Left cardiac atrium (tissue), 4 donors: ENCODE data around the gene PCDHGA1. TPM values are rescaled to one million over a fixed set of nuclear protein-coding genes. Genes with fewer than 3 reads are reported as not detected.
"Not testable (repeated sequence)": the region's sequence is repeated elsewhere in the genome, so short reads cannot be mapped to it uniquely, and the experiment has no call there.

Experiments
- ATAC-seq, 2 donors: fragments of 200-7000 bp; cut with Tn5 transposase; one replicate each; pipeline ENCODE4 v1.9.1; 2020; ENCODE audit warnings: mild to moderate bottlenecking in 2 of 2, moderate library complexity in 2 of 2
- DNase-seq: peaks from one replicate; pipeline ENCODE4 v3.0.0-alpha.2; 2020
- intact Hi-C, 2 donors: fragments of 100-400 bp; cut with DNase I; formaldehyde crosslinking; loops; one replicate each; pipeline versions ENCODE4 v1.14.1 to v1.15.1; 2022 to 2023
- total RNA-seq, 2 donors: library from RNA; stranded (reverse); fragmentation: NEBNext Ultra II Directional; extraction: Animal tissue kit (Norgen Biotek cat#: 25700); gene quantifications; one replicate each; pipeline ENCODE4 v1.2.1, GENCODE V29; 2021
- donor health status: DM: no; HTN: yes; CAD: no.
- donor health status: DM: no; HTN: yes; CAD: no; lungs with severe emphysema.
- donor health status: DM: yes; HTN: yes; CAD: no.
- donor health status: Dilated cardiomyopathy.

The PCDHGA1 gene
- total RNA-seq, 2 donors from 2014 or later, result 1.4 to 1.8 TPM

GRCh38 chr5:141394401-141395187, 64.3 kb downstream of the PCDHGA1 start:
- ATAC-seq, DNase-seq, intact Hi-C loops: not testable (repeated sequence)

DNA sequence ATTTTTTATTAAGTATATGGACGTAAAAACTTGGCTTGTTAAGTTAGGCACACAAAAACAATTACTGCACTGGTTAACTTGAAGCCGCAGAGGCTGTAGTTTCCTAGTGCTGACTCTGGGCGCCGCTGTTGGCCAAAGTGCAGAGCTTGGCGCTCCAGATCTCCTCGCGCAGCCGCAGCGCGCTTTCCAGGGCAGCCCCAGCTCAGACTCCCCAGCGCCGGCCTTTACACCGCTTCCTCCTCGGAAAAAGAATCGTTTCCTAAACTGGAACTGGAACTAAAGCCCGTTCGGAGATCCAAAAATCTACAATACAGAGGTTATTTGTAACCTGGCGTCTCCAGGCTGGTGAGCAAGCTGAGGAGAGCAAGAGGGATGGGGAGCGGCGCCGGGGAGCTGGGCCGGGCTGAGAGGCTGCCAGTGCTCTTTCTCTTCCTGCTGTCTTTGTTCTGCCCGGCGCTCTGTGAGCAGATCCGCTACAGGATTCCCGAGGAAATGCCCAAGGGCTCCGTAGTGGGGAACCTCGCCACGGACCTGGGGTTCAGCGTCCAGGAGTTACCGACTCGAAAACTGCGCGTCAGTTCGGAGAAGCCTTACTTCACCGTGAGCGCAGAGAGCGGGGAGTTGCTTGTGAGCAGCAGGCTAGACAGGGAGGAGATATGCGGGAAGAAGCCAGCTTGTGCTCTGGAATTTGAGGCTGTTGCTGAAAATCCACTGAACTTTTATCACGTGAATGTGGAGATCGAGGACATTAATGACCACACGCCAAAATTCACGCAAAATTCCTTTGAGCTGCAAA, 67.6 kb downstream of the PCDHGA1 start, which contains the start of gene PCDHGB5:
Gene PCDHGB5, plus strand, starts transcription at position 192 of the 796 bp plus-strand sequence. Its CDS starts 181 bp downstream, at position 373.
- DNase-seq, intact Hi-C loops: not testable (repeated sequence)
- ATAC-seq, result peak; percentile 92 to 96

DNA sequence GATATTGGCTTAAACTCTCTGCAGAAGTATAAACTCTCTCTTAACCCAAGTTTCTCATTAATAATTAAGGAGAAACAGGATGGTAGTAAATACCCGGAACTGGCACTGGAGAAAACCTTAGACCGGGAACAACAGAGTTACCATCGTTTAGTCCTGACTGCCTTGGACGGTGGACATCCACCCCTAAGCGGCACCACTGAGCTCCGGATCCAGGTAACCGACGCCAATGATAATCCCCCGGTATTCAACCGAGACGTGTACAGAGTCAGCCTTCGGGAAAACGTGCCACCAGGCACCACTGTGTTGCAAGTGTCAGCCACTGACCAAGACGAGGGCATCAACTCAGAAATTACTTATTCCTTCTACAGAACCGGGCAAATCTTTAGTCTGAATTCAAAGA, 68.3 kb downstream of the PCDHGA1 start:
- intact Hi-C loops, result no loop called here
- DNase-seq (no peak), ATAC-seq (no peak)

DNA sequence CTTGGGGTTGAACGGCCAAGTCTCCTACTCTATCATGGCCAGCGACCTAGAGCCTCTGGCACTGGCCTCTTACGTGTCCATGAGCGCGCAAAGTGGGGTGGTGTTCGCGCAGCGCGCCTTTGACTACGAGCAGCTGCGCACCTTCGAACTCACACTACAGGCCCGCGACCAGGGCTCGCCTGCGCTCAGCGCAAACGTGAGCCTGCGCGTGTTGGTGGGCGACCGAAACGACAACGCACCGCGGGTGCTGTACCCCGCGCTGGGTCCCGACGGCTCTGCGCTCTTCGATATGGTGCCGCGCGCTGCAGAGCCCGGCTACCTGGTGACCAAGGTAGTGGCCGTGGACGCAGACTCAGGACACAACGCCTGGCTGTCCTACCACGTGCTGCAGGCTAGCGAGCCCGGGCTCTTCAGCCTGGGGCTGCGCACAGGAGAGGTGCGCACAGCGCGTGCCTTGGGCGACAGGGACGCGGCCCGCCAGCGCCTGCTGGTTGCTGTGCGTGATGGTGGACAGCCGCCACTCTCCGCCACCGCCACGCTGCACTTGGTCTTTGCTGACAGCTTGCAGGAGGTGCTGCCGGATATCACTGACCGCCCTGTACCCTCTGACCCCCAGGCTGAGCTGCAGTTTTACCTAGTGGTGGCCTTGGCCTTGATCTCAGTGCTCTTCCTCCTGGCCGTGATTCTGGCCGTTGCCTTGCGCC, 69.4 kb downstream of the PCDHGA1 start:
- intact Hi-C loops, result loop anchor here in 1 of 2 donors (10.0 kb wide), 1 partner anchor 45 kb away; the partner anchor contains the start of genes PCDHGA4, PCDHGB1 and PCDHGB2
- DNase-seq (no peak), ATAC-seq (no peak)

- ATAC-seq, result no peak
- DNase-seq, result no peak
- intact Hi-C loops, result loop anchor here in 1 of 2 donors (10.0 kb wide), 1 partner anchor 48 kb away; the partner anchor contains the start of genes PCDHGA4, PCDHGB1 and PCDHGB2
Measured at GRCh38 chr5:141402553-141403243, 72.4 kb downstream of the PCDHGA1 start, which contains the start of gene PCDHGA9. PCDHGA9 (plus strand) TSS chr5:141402778; CDS start chr5:141402953, 175 bp downstream.

DNA sequence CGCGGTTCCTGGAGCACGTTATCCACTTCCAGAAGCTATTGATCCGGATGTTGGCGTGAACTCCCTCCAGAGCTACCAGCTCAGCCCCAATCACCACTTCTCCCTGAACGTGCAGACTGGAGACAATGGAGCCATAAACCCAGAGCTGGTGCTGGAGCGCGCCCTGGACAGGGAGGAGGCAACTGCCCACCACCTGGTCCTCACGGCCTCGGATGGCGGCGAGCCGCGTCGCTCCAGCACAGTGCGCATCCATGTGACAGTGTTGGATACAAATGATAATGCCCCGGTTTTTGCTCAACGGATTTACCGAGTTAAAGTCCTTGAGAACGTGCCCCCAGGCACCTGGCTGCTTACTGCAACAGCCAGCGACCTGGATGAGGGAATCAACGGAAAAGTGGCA, 73.1 kb downstream of the PCDHGA1 start:
- intact Hi-C loops, result loop anchor here in 1 of 2 donors (10.0 kb wide), 1 partner anchor 49 kb away; the partner anchor contains the start of genes PCDHGA4, PCDHGB1 and PCDHGB2

DNA sequence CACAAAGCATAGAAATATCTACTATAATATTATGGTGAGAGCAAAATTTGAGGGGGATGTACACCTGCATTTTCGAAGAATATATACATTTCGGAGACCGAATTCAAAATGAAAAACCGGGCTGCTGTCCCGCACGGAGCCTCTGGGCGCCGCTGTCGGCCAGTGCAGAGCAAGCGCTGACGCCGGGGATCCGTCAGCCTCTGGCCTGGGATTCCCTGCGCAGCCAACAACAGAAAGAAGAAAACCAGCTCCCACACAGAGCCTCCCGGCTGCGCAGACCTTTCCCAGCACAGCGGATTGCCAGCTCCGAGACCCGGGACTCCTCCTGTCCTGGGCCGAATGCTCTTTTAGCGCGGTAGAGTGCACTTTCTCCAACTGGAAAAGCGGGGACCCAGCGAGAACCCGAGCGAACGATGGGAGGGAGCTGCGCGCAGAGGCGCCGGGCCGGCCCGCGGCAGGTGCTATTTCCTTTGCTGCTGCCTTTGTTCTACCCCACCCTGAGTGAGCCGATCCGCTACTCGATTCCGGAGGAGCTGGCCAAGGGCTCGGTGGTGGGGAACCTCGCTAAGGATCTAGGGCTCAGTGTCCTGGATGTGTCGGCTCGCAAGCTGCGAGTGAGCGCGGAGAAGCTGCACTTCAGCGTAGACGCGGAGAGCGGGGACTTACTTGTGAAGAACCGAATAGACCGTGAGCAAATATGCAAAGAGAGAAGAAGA, 77.6 kb downstream of the PCDHGA1 start, which contains the start of gene PCDHGB6:
Gene PCDHGB6, plus strand, starts transcription at position 232 of the 716 bp plus-strand sequence. Its CDS starts 182 bp downstream, at position 414.
- DNase-seq (peak; percentile 58), ATAC-seq (peak; percentile 86 to 88)
- intact Hi-C loops, result loop anchor here in 1 of 2 donors (10.0 kb wide), 1 partner anchor 53 kb away; the partner anchor contains the start of genes PCDHGA4, PCDHGB1 and PCDHGB2

More for the DNA sequence above, 73.1 kb downstream of the PCDHGA1 start:
- no peak for ATAC-seq
- DNase-seq, result no peak

DNA sequence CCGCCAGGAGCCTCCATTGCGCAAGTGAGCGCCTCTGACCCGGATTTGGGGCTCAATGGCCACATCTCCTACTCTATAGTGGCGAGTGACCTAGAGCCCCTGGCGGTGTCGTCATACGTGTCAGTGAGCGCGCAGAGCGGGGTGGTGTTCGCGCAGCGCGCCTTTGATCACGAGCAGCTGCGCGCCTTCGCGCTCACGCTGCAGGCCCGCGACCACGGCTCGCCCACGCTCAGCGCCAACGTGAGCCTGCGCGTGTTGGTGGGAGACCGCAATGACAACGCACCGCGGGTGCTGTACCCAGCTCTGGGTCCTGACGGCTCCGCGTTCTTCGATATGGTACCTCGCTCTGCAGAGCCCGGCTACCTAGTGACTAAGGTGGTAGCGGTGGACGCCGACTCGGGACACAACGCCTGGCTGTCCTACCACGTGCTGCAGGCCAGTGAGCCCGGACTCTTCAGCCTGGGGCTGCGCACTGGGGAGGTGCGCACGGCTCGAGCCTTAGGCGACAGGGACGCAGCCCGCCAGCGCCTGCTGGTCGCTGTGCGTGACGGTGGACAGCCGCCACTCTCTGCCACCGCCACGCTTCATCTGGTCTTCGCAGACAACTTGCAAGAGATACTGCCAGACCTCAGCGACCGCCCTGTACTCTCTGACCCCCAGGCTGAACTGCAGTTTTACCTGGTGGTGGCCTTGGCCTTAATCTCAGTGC, 79.4 kb downstream of the PCDHGA1 start:
- intact Hi-C loops, result loop anchor here (10.0 kb wide), 2 partner anchors 55 to 145 kb away; partner anchors contain the start of genes PCDHGA4 (in 1 of the 2), PCDHGB1 (in 1 of the 2) and PCDHGB2 (in 1 of the 2)
- no peak for ATAC-seq
- DNase-seq, result no peak

DNA sequence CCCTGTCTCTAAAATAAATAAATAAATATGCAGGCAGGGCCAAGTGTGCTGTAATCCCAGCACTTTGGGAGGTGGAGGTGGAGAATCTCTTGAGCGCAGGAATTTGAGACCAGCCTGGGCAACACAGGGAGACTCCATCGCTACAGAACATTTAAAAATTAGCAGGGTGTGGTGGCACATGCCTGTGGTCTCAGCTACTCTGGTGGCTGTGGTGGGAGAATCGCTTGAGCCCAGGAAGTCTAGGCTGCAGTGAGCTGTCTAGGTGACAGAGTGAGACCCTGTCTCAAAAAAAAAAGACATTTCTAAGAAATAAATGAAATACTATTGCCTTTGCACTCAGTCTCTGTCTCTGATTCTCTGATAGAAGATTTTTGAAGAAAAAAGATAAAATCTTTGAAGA, 81.3 kb downstream of the PCDHGA1 start:
- DNase-seq (no peak), ATAC-seq (no peak)
- intact Hi-C loops, result loop anchor here in 1 of 2 donors (10.0 kb wide), 1 partner anchor 143 kb away; no protein-coding TSS in a partner anchor

DNA sequence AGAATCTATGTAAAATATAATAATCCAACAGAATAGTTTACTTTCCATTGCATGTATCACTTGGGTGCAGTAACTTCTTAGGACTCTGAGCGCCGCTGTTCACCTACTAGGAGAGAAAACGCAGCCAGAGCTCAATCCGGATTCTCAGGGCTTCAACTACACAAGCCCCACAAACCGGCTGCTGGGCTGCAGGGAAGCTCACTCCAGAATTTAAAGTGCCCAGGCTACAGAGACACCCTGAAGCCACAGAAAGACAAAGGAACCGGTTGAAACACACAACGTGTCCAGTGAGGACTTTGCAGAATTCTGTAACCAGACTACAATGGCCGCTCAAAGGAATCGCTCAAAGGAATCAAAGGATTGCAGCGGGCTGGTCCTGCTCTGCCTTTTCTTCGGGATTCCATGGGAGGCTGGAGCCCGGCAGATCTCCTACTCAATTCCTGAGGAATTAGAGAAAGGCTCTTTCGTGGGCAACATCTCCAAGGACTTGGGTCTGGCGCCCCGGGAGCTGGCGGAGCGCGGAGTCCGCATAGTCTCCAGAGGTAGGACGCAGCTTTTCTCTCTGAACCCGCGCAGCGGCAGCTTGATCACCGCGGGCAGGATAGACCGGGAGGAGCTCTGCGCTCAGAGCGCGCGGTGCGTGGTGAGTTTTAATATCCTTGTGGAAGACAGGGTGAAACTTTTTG, 82.7 kb downstream of the PCDHGA1 start, which contains the start of gene PCDHGA10:
Gene PCDHGA10, plus strand, starts transcription at position 134 of the 686 bp plus-strand sequence. Its CDS starts 189 bp downstream, at position 323.
- intact Hi-C loops, result loop anchor here in 1 of 2 donors (10.0 kb wide), 1 partner anchor 142 kb away; no protein-coding TSS in a partner anchor
- DNase-seq, result no peak
- ATAC-seq, result peak; percentile 35 to 68

GRCh38 chr5:141413540-141414069, 83.3 kb downstream of the PCDHGA1 start:
- intact Hi-C loops, result loop anchor here in 1 of 2 donors (10.0 kb wide), 1 partner anchor 141 kb away; no protein-coding TSS in a partner anchor
- DNase-seq (no peak), ATAC-seq (no peak)

DNA sequence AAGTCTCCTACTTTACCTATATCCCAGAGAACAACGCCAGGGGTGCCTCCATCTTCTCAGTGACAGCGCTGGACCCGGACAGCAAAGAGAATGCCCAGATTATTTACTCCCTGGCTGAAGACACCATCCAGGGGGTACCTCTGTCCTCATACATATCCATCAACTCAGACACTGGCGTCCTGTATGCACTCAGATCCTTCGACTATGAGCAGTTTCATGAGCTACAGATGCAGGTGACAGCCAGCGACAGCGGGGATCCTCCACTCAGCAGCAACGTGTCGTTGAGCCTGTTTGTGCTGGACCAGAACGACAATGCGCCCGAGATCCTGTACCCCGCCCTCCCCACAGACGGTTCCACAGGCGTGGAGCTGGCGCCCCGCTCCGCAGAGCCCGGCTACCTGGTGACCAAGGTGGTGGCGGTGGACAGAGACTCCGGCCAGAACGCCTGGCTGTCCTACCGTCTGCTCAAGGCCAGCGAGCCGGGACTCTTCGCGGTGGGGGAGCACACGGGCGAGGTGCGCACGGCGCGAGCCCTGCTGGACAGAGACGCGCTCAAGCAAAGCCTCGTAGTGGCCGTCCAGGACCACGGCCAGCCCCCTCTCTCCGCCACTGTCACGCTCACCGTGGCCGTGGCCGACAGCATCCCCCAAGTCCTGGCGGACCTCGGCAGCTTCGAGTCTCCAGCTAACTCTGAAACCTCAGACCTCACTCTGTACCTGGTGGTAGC, 84.4 kb downstream of the PCDHGA1 start:
- intact Hi-C loops, result loop anchor here (5.0 to 10.0 kb wide), 2 partner anchors 140 to 148 kb away; no protein-coding TSS in a partner anchor
- ATAC-seq, DNase-seq: not testable (repeated sequence)

DNA sequence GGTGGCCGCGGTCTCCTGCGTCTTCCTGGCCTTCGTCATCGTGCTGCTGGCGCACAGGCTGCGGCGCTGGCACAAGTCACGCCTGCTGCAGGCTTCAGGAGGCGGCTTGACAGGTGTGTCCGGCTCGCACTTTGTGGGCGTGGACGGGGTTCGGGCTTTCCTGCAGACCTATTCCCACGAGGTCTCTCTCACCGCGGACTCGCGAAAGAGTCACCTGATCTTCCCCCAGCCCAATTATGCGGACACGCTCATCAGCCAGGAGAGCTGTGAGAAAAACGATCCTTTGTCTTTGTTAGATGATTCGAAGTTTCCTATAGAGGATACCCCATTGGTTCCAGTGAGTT, 84.9 kb downstream of the PCDHGA1 start:
- not testable (repeated sequence) for DNase-seq, ATAC-seq
- intact Hi-C loops, result loop anchor here (5.0 to 10.0 kb wide), 2 partner anchors 140 to 147 kb away; no protein-coding TSS in a partner anchor

DNA sequence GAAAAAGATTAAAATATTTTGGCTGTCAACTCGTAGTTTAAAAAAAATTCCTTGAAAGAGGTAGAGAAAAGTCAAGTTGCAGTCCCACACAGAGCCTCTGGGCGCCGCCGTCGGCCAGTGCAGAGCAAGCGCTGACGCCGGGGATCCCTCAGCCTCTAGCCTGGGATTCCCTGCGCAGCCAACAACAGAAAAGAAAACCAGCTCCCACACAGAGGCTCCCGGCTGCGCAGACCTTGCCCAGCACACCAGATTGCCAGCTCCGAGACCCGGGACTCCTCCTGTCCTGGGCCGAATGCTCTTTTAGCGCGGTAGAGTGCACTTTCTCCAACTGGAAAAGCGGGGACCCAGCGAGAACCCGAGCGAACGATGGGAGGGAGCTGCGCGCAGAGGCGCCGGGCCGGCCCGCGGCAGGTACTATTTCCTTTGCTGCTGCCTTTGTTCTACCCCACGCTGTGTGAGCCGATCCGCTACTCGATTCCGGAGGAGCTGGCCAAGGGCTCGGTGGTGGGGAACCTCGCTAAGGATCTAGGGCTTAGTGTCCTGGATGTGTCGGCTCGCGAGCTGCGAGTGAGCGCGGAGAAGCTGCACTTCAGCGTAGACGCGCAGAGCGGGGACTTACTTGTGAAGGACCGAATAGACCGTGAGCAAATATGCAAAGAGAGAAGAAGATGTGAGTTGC, 87.3 kb downstream of the PCDHGA1 start, which contains the start of gene PCDHGB7:
Gene PCDHGB7, plus strand, starts transcription at position 184 of the 679 bp plus-strand sequence. Its CDS starts 183 bp downstream, at position 367.
- intact Hi-C loops, result loop anchor here (5.0 to 10.0 kb wide), 2 partner anchors 137 to 145 kb away; no protein-coding TSS in a partner anchor
- ATAC-seq (peak; percentile 91 to 95), DNase-seq (peak; percentile 83)
